GM19463 (cell line): Measurements from ENCODE around the gene TSC22D1.
"Not testable (repeated sequence)": the region's sequence is repeated elsewhere in the genome, so short reads cannot be mapped to it uniquely, and the experiment has no call there.

Experiments used
- ATAC-seq: cut with Tn5 transposase; IDR thresholded peaks from one replicate; pipeline ENCODE4 v1.9.1; 2021; ENCODE audit warnings: mild to moderate bottlenecking, moderate library complexity; ENCODE audit not compliant: unreplicated experiment

The TSC22D1 gene

DNA sequence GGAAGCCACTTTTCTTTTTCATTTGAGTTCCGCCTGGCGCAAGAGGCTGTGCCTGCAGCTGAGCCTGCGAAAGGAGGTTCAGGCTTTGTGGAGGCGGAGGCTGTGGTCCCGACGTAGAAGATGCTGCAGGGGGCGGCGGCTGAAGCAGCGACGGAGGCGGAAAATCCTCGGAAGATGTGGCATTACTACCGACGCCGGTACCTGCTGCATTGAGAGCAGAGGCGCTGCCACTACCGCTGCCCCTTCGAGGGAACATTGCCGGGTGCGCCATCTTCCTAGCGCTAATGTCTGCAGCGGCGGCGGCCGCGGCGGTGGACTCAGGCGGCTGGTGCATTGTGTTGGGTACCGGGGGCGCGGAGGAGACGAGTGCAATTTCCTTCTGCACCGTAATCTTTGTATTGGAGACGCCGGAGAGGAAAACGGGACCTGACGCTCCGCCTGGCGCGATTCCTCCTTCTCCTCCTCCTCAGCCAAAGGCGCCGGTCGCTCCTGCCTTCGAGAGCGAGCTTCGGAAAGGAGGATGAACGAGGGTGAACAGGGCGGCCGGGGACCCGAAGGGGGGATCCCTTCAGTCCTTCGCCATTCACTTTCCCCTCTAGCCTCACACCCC lies at the start of gene TSC22D1:
TSC22D1 (minus strand) TSS at position 590 of the 610 bp plus-strand sequence; CDS start at position 334, 256 bp downstream.
- ATAC-seq: no peak

DNA sequence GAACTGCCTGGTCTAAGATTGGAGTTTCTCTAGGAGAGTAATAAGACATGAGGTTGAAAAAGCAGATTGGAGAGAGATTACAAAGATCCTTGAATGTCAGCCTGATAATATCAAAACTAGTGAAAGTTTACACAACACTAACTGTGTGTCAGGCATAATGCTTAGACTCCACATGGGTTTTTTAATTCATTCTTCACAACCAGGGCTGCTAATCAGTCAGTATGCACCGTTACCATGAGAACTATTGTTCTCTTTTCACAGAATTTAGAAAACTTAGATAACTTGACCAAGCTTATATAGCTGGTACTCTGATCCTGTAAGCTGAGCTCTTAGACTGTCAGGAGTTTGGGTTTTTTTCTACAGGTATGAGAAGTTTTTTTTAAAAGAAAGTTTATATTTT lies 46.6 kb upstream of the TSC22D1 start:
- no peak for ATAC-seq

DNA sequence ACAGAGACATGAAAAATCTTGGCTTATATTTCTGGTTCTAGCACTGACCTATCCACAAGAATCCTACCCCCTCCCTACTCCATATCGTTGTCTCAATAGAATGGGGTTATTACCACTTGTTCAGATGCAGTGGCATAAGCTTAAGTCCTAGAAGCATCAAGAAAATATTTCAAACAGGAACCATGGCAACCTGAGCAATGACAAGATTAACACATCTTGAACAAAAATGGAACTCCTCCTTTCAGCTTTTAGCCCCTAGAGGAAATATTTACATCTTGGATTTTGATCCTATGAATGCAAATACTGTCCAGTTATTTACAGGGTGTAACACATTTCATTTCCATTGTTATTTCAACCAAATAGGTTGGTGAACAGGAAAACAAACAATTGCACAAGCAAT lies 46.1 kb upstream of the TSC22D1 start:
- no peak for ATAC-seq

DNA sequence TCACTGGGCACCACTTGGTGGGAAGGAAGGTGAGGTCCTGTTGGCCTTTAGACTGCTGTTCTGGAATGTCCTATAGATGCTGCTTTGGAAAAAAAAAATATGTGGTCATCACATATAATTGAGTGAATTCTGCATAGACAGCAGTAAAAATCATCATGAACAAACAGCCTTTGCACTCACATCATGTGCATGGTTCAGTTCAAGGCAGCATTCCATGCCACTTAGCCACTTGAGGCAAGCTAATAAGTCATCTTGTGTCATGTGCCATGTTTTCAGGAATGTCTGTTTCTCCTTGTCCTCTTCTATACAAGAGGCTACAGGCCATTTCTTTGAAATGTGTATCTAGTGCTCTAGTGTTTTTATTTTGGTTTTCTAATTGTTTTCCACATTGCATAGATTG lies 43.9 kb upstream of the TSC22D1 start:
- no peak for ATAC-seq

DNA sequence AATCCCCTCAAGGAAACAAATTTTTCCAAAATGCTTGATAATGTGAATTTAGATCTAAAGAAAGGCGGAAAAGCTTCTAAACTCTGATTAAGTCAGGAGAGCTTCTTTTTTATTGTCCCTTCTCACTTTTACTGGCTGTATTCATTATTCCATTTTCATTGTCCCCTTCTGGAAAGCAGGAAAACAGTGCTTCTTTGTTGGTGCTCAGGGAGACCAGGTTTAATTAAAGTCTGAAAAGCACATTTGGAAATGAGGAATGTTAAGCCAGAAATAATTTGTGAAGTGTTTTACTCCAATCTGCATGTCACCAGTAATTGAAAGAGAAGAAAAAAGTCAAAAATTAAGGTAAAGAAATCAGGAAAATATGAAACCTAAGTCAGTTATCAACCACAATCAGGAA lies 43.5 kb upstream of the TSC22D1 start:
- ATAC-seq: no peak

DNA sequence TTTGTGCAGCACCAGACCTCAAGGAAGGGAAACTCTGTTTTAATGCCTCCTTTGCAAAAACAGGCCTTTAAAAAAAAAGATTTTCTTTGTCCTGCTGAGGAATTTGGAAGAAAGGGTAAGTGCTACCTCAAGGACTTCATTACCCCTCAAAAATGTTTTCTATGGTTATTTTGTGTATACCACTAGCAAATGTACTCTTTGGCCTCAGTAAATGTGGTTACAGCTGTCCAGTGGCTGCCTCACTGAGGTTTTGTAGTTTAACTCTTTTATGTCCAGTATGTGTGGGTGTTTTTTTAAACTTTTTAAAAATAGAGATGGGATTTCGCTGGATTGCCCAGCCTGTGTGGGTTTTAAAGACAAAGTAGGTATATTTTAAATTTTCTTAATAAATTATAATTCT lies 42.2 kb upstream of the TSC22D1 start:
- no peak for ATAC-seq

DNA sequence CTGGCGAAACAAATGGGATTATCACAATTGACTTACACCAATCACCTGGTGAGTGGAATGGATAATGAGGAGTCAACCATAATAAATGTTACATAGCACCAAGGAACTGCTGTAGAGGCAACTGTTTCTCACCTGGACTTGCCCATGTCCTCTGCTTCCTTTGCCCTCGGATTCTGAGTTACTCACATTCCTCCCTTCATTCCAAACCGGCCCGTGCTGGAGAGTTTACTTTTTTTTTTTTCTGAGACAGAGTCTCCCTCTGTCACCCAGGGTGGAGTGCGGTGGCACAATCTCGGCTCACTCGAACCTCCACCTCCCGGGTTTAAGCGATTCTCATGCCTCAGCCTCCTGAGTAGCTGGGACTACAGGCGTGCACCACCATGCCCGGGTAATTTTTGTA lies 41.5 kb upstream of the TSC22D1 start:
- ATAC-seq: no peak

DNA sequence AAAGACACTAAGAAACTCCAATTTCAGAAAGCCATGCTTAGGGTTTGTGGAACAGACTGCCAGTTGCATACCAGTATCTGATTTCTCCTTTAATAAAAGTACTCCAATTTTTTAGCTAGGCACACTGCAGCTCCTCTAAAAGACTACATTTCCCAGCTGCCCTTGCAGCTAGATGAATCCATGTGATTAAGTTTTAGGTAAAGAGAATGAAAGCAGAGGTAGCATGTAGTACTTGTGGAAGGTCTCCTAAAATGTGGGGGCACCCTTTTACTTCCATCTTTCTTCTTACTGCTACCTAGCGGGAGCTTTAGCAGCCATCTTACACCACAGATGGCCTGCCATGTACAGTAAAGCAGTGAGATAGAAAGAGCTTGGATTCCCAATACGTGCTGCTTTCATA lies 33.0 kb upstream of the TSC22D1 start:
- ATAC-seq: no peak

DNA sequence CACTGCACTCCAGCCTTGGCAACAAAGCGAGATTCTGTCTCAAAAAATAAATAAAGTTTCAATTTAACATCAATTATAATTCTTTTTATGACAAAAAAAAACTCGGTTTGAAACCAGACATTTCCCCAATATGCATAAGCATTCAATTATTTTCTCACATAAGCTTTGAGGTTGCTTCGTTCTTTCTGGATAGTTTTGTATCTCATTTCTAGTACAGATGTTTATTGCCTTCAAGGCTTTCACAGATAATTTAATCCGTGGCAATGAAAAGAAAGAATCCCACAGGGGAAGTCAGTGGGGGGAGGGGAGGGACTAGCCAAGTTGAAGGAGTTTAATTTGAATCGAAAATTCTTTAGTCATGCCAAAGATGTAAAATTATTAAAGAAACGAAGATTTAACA lies 29.6 kb upstream of the TSC22D1 start:
- ATAC-seq: no peak

DNA sequence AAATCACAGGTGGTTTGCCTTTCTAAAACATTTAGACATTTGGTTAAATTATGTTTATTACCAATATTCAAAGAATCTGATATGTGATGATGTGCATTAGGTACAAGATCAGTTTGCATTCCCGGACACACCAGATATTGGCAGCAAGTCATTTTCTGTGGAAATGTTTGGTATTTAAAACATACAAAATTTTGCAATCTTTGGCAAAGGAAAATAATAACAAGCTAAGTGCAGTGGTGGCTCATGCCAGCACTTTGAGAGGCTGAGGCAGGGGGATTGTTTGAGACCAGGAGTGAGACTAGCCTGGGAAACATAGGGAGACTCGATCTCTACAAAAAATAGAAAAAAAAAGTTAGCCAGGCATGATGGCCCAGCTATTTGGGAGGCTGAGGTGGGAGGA lies 29.1 kb upstream of the TSC22D1 start:
- ATAC-seq: no peak

DNA sequence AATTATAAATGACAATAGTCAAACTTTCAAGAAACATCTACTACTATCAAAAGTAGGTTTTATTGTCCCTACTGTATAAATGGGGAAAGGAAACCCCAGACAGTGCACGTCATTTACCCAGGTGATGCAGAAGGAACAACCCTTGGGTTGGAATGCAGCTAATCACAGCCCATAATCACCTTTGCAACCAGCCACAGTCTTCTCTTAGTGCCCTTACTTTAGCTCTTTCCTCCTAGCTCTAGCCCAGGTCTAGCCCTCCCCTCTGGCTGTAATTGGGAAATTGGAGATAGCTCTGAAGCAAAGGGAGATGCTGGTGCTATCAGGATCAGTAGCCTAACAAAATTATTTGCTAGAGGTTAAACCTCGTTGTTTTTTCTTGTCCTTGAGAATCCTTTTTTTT lies 25.5 kb upstream of the TSC22D1 start:
- no peak for ATAC-seq

DNA sequence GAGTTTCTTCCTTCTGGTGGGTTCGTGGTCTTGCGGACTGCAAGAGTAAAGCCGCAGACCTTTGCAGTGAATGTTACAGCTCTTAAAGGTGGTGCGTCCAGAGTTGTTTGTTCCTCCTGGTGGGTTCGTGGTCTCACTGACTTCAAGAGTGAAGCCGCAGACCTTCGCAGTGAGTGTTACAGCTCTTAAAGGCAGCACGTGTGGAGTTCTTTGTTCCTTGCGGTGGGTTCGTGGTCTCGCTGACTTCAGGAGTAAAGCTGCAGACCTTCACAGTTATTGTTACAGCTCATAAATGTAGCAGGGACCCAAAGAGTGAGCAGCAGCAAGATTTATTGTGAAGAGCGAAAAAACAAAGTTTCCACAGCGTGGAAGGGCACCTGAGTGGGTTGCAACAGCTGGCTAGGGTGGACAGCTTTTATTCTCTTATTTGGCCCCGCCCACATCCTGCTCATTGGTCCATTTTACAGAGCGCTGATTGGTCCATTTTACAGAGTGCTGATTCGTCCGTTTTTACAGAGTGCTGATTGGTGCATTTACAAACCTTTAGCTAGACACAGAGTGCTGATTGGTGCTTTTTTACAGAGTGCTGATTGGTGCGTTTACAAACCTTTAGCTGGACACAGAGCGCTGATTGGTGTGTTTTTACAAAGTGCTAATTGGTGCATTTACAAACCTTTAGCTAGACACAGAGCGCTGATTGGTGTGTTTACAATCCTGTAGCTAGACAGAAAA lies 17.9 kb upstream of the TSC22D1 start:
- not testable (repeated sequence) for ATAC-seq

DNA sequence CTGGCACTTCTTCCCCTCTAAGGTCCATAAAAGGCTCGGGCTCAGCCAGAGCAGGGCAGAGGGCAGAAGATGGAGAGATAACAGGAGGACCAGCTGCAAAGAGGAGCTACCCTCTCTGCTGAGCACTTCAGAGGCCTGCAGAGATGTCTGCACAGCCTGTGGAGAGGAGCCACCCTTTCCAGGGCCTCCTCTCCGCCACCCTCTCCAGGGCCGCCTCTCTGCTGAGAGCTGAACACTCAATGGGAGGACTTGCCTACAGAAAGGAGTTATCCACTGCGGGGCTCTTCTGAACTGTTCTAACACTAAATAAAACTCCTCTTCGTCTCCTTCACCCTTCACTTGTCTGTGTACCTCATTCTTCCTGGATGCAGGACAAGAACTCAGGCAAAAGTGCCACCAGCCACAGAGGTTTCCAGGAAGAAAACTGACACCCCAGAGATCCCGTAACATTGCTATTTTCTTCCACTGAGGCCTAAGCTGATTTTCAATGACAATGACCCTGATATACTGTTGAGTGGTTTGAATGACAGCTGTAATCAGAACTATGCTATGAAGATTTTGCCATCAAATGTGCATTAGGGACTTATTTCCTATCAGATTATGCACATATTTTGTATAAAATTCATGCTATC lies 16.2 kb upstream of the TSC22D1 start:
- no peak for ATAC-seq

DNA sequence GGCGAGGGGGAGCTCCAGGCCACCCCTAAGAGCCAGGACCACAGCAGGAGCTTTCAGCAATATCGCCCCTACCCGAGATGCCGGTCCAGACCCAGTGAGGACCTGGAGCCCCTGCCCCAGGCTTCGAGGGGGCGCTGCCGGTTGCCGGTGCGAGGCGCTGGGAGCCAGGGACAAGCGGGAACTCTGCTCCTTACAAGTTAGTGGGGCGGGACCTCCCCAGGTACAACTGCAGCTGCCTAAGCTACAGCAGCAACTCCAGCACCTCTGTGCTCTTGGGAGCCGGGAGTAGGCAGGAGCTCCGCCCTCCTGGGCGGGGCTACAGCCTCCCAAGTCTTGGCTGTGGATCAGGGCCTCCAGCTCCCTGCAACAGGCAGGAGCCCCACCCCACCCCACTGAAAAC lies 15.2 kb upstream of the TSC22D1 start:
- ATAC-seq: no peak

DNA sequence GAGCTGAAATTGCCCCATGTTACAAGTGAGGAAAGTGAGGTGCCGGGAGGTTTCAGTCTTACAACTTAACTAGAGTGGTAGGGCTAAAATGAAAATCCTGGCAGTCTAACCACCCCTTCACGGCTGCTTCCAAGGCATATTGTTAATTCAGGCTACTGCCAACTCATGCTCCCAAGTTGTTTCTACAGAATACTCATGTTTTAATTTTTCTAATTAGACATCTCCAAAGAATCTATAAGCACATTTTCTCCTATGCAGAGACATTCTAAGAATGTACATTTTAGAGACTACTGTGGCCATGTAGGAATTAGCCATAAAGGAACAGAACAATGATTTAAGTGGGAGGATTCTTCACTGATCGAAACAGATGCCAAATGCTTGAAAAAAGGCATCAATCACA lies 7.0 kb upstream of the TSC22D1 start:
- no peak for ATAC-seq

DNA sequence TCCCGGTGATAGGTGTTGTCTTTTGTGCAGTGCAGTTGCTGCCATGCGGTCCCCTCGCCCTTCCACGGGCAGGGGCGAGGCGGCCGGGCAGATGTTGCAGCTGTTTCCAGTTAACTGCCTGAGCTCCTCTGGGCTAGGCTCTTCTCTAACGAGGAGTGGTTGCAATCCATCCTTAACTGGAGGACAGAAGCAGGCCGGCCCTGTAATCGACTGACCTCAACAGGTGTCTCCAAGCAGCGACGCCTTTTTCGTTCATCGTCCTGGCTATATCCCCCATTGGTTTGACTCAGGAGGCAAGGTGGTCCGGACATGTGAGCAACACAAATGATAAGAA lies 1.9 kb upstream of the TSC22D1 start:
- no peak for ATAC-seq

DNA sequence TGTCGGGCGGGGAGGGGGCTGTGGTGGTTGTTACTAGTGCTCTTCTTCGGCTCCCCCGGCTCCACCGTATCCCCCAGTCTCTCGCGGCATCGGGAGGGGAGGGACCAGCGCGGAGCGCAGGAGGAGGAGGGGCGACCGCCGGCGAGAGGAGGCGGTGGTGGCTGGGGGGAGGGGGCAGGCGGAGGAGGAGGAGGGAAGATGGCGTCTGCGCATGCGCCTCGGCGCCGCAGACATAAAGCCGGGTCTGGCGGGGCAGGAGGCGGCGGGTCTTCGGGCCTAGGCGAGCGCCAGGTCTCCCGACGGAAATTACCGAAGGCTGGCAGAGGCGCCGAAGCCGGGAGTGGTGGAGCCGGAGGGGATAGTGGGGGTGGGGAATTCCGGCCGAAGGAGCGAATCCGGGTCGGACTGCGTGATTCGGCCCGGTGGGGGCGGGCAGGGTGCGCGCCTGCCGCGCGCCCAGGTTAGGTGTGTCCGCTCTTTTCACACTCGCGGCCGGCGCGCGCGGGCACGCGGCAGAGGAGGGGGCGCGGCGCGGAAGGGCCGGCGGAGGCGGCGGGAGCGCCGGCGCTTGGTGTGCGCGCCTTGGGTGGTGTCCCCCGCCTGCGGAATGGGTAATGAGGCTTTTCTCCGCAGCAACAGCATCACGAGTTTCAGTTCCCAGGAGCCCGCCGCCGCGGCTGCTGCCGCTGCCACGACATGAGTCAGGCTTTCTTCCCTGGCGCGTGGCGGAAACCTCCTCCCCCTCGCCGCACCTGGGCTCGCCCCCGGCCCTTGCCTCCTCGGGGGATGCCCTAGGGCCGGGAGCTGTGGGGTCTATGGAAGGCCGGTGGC lies 1.3 kb upstream of the TSC22D1 start:
- ATAC-seq: peak; percentile 69

DNA sequence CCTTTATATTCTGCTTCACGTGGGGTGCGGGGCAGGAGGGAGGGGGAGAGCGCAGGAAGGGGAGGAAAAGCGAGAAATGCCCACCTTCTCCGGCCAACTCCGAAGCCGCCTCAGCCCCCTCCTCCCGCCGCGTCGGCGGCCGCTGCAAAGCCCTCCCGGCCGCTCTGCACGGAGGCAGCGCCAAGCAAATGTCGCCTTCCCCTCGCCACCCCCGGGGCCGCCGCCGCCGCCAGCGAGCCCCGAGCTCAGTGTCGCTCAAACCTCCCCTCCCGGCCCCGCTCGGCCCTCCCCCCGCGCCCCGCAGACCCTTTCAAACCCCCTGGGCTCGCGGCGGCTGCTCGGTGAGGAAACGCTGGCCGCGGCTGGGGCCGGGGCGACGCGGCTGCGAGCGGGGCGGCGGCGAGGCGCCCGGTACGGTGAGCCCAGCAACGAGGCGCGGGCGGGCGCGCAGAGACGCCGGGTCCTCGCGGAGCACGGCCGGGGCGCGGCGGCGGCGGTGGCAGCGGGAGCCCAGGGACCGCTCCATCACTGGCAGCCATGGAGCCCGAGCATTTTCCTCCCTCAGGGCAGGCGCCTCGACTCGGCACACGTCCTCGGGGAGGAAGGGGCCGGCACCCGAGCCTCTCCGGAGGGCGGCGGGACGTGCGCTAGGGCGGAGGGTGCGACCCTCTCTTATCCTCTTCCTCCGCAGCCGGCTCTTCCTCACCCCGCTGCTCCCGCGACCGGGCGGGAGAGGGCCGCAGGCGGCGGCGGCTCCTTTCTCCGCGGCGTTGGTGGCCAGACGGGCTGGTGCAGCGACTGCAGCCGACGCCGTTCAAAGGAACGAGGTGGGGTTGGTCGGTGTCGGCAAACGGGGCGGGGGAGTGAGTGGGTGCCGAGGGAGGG lies 463 bp upstream of the TSC22D1 start:
- ATAC-seq: peak; percentile 8

DNA sequence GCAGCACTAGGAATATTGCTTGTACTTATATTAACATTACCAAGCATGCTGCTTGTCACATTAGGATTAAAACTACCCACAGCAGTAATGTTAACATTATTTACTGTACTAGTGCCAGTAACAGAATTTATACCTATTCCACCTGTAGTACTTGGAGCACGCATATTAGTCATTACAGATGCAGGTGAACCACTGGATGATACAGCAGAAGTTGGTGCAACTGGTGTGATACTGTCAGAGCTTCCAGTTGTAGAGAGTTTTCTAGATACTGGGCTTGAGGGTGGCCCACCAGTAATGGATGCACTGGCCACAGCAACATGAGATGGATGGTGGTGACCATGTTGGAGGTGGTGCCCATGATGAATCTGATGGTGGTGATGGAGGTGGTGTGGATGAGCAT lies 1.1 kb downstream of the TSC22D1 start:
- no peak for ATAC-seq

DNA sequence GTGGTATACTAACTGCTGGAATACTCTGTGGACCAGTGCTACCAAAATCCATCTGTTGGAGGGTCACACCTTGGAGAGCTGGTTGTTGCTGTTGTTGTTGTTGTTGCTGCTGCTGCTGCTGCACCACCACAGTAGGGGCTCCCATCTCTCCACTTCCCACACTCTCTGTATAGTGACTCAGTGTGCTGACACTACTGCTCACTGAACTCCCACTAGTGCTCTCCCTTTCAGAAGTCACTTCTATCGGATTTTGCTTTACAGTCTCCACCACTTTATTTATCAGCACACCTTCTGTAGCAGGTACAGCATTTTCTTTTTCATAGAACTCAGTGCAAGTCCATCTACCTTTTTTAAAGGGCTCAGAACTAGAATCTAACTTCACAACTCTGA lies 1.7 kb downstream of the TSC22D1 start:
- no peak for ATAC-seq
